ENCODE measurements around the gene TNK2.

DNA sequence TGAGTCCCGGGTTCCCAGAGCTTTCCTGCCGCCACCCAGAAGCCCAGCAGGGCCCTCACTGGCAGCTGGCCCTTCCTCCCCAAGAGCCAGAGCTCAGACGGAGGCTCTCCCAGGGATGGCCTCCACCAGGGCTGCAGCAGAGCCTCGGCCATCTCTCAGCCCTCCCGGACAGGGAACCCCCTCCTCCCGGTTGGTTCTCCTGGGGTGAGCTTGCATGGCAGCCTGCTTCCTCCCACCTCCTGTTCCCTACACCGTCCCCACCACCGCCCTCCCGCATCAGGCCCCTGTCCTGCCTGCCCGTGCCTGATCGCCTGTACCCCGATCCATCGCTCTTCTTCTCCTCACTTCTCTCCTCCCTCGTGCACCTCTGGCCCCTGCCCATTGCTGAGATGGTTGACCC lies 72.6 kb downstream of the TNK2 start:
- TF ChIP-seq POGZ (CRISPR knock-in tag; IDR thresholded peaks at IDR 0.05) (no peak), RARA (CRISPR knock-in tag; IDR thresholded peaks at IDR 0.05) (no peak), POLR2AphosphoS5 (IDR thresholded peaks at IDR 0.05; ENCODE audit: low read depth, low read length) (no peak), HDAC2 (CRISPR knock-in tag; IDR thresholded peaks at IDR 0.05) (no peak), HNRNPL (IDR thresholded peaks at IDR 0.05; ENCODE audit: low read depth, low read length) (no peak), ATF5 (CRISPR knock-in tag; IDR thresholded peaks at IDR 0.05; ENCODE audit: low read depth) (no peak), SOX5 (CRISPR knock-in tag; IDR thresholded peaks at IDR 0.05; ENCODE audit: borderline replicate concordance) (no peak), MYNN (CRISPR knock-in tag; IDR thresholded peaks at IDR 0.05; ENCODE audit: low read depth) (no peak), ZBTB1 (CRISPR knock-in tag; IDR thresholded peaks at IDR 0.05; ENCODE audit: borderline replicate concordance) (no peak)
- TF ChIP-seq, protein P1, sequence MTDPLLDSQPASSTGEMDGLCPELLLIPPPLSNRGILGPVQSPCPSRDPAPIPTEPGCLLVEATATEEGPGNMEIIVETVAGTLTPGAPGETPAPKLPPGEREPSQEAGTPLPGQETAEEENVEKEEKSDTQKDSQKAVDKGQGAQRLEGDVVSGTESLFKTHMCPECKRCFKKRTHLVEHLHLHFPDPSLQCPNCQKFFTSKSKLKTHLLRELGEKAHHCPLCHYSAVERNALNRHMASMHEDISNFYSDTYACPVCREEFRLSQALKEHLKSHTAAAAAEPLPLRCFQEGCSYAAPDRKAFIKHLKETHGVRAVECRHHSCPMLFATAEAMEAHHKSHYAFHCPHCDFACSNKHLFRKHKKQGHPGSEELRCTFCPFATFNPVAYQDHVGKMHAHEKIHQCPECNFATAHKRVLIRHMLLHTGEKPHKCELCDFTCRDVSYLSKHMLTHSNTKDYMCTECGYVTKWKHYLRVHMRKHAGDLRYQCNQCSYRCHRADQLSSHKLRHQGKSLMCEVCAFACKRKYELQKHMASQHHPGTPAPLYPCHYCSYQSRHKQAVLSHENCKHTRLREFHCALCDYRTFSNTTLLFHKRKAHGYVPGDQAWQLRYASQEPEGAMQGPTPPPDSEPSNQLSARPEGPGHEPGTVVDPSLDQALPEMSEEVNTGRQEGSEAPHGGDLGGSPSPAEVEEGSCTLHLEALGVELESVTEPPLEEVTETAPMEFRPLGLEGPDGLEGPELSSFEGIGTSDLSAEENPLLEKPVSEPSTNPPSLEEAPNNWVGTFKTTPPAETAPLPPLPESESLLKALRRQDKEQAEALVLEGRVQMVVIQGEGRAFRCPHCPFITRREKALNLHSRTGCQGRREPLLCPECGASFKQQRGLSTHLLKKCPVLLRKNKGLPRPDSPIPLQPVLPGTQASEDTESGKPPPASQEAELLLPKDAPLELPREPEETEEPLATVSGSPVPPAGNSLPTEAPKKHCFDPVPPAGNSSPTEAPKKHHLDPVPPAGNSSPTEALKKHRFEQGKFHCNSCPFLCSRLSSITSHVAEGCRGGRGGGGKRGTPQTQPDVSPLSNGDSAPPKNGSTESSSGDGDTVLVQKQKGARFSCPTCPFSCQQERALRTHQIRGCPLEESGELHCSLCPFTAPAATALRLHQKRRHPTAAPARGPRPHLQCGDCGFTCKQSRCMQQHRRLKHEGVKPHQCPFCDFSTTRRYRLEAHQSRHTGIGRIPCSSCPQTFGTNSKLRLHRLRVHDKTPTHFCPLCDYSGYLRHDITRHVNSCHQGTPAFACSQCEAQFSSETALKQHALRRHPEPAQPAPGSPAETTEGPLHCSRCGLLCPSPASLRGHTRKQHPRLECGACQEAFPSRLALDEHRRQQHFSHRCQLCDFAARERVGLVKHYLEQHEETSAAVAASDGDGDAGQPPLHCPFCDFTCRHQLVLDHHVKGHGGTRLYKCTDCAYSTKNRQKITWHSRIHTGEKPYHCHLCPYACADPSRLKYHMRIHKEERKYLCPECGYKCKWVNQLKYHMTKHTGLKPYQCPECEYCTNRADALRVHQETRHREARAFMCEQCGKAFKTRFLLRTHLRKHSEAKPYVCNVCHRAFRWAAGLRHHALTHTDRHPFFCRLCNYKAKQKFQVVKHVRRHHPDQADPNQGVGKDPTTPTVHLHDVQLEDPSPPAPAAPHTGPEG (CRISPR knock-in tag; IDR thresholded peaks at IDR 0.05): no peak
